ENCODE measurements around the gene PDIA6.
"Not testable (repeated sequence)": the region's sequence is repeated elsewhere in the genome, so short reads cannot be mapped to it uniquely, and the experiment has no call there.

Gene PDIA6

DNA sequence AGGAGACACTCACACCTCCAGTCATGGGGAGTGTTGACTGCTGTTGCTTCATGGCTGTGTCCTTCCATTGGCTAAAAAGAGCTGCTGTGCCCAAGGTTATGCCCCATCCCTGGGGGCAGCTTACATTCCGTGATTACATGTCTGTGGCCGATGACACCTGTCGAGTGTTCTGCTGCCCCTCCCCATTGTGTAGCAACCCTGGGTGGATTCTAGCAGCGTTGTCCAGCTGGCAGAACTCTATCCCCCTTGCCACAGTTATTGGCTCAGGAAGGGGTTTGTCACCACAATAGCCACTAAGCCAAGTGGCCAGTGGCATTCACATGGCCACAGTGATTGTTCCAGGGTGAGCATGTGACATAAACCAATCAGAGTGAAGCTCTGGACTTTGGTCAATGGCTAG is 11.6 kb upstream of the PDIA6 start:
- no peaks in the 10 kb centered on the region for H3K36me3 Mint-ChIP-seq (ENCODE audit: low read depth)
- no peak overlapping the region for H3K27ac Mint-ChIP-seq
- H3K4me3 Mint-ChIP-seq = no peak overlapping the region
- peaks cover 29% of the 10 kb centered on the region for H3K27me3 Mint-ChIP-seq
- H3K9me3 Mint-ChIP-seq = no peaks in the 10 kb centered on the region
- H3K4me1 Mint-ChIP-seq (ENCODE audit: low read depth) = no peaks in the 10 kb centered on the region

DNA sequence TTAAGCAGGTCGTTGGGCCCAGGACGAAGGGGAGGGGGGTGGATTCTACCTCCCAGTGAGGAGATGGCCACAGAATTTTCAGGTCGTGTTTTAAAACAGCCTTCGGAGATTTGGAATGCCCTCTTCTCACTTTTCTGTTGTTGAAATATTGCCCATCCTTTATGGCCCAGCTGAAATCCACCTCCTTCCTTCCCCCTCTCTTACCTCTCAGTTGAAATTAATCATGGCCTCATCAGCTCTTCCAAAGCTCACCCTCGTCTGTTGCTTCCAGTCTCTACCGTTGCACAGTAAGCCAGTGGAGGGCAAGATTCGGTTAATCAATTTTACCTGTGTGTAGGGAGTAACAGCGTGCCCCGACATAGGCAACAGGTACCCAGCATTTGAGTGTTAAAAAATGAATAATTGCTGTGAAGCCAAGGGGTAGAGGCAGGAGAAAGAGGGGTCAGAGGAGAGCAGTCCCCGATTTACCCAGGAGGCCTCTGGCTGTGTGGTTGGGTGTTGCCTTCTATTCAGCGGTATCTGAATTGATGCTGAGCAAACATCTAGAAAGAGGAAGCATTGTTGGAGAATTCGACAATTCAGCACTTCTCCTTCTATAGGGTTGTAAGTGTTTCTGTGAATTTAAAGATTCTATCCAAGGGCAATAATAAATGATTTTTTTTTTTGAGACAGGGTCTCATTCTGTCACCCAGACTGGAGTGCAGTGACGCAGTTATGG is 8.6 kb upstream of the PDIA6 start:
- Mint-ChIP-seq H3K27me3 (peaks cover 34% of the 10 kb centered on the region), H3K36me3 (ENCODE audit: low read depth) (no peaks in the 10 kb centered on the region), H3K27ac (no peak overlapping the region), H3K9me3 (no peaks in the 10 kb centered on the region), H3K4me1 (ENCODE audit: low read depth) (no peaks in the 10 kb centered on the region), H3K4me3 (no peak overlapping the region)

DNA sequence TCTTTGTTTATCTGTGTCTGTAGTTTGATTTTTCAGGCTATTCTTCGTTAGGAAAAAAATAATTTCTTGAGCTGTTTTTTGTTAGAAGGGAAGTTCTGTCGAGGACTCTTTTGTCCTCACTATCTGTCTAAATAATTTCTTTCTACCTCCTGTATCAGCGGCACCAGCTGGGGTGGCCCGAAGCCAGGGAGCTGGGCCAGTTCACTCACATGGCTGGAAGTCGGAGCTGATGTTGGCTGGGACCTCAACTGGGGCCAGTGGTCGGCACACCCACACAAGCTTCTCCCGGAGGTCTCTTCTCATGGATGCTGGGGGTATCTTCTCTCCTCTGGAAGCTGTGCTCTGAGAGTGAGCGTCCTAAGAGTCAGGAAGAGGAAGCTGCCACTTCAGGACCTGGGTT is 8.0 kb upstream of the PDIA6 start:
- Mint-ChIP-seq H3K4me1 (ENCODE audit: low read depth) (no peaks in the 10 kb centered on the region), H3K27me3 (peaks cover 30% of the 10 kb centered on the region), H3K9me3 (no peaks in the 10 kb centered on the region), H3K27ac (no peak overlapping the region), H3K36me3 (ENCODE audit: low read depth) (no peaks in the 10 kb centered on the region), H3K4me3 (no peak overlapping the region)

DNA sequence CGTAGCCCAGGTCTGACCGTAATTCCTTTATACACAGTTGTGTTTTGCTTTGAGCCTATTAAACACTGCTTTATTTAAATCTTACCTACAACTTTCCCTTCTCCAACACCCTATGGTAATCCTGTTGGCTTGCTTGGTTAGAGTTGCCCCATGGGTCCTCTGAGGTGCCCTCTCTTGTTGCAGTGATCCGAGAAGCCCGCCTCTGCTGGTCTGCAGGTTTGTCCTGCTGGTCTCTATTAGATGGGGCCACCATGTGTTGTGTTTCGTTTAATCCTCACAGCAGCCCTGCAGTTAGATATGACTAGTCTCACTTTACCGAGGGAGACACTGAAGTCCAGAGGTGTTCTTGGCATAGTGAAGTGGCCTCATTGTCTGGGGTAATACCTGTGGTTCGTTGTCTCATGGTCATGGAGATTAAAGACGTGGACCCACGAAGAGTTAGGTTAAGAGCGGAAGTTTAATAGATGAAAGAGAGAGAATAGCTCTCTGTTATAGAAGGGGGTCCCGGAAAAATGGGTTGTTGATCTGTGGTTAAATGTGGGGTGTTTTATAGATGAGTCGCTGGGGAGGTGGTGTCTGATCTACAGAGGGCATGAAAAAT is 7.2 kb upstream of the PDIA6 start:
- Mint-ChIP-seq H3K4me3 (no peak overlapping the region), H3K4me1 (ENCODE audit: low read depth) (no peaks in the 10 kb centered on the region), H3K36me3 (ENCODE audit: low read depth) (no peaks in the 10 kb centered on the region), H3K9me3 (no peaks in the 10 kb centered on the region), H3K27ac (no peak overlapping the region), H3K27me3 (peaks cover 23% of the 10 kb centered on the region)

DNA sequence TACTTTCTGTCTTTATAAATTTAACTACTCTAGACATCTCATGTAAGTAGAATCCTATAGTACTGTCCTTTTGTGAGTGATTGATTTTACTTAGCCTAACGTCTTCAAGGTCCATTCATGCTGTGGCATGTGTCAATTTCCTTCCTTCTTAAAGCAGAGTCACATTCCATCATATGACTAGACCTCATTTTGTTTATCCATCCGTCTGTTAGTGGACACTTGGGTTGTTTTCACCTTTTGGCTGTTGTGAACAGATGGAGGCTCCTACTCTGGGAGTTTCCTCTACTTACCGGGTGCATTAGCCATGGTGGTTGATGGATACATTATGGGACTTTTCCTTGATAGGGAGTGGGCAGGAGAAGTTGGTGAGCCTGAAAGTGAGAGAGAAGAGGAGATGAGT is 6.4 kb upstream of the PDIA6 start:
- Mint-ChIP-seq H3K27me3 (peaks cover 23% of the 10 kb centered on the region), H3K36me3 (ENCODE audit: low read depth) (no peaks in the 10 kb centered on the region), H3K4me1 (ENCODE audit: low read depth) (no peaks in the 10 kb centered on the region), H3K4me3 (no peak overlapping the region), H3K9me3 (no peaks in the 10 kb centered on the region), H3K27ac (no peak overlapping the region)

DNA sequence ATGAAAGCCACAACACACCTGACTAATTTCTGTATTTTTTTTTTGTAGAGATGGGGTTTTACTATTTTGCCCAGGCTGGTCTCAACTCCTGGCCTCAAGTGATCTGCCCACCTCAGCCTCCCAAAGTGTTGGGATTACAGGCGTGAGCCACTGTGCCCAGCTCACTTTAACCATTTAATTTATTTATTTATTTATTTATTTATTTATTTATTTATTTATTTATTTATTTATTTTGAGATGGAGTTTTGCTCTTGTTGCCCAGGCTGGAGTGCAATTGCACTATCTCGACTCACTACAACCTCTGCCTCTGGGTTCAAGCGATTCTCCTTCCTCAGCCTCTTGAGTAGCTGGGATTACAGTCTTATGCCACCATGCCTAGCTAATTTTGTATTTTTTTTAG is 5.7 kb upstream of the PDIA6 start:
- not testable (repeated sequence) for H3K27ac Mint-ChIP-seq; H3K9me3 Mint-ChIP-seq; H3K4me1 Mint-ChIP-seq (ENCODE audit: low read depth); H3K4me3 Mint-ChIP-seq; H3K36me3 Mint-ChIP-seq (ENCODE audit: low read depth)
- peaks cover 21% of the 10 kb centered on the region for H3K27me3 Mint-ChIP-seq

DNA sequence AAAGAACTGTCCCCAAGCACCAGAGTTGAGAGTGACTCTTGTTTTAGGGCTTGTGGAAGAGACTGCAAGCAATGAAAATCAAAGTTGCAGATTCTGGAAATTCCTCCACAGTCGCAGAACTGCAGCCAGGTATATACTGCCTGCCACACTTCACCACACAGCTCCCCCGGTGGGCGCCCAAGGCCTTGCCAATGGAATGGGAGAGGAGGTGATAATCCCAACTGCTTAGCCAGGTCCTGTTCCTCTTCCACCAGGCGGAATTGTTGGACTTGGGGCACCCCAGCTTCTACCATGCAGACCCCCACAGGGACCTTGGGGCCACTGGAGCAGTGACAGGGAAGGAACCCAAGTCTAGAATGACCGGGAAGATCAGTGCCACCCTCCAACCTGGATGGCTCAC is 4.8 kb upstream of the PDIA6 start:
- Mint-ChIP-seq H3K9me3 (no peaks in the 10 kb centered on the region), H3K36me3 (ENCODE audit: low read depth) (no peaks in the 10 kb centered on the region), H3K27ac (no peak overlapping the region), H3K4me1 (ENCODE audit: low read depth) (peaks cover 4% of the 10 kb centered on the region), H3K27me3 (peaks cover 15% of the 10 kb centered on the region), H3K4me3 (no peak overlapping the region)

DNA sequence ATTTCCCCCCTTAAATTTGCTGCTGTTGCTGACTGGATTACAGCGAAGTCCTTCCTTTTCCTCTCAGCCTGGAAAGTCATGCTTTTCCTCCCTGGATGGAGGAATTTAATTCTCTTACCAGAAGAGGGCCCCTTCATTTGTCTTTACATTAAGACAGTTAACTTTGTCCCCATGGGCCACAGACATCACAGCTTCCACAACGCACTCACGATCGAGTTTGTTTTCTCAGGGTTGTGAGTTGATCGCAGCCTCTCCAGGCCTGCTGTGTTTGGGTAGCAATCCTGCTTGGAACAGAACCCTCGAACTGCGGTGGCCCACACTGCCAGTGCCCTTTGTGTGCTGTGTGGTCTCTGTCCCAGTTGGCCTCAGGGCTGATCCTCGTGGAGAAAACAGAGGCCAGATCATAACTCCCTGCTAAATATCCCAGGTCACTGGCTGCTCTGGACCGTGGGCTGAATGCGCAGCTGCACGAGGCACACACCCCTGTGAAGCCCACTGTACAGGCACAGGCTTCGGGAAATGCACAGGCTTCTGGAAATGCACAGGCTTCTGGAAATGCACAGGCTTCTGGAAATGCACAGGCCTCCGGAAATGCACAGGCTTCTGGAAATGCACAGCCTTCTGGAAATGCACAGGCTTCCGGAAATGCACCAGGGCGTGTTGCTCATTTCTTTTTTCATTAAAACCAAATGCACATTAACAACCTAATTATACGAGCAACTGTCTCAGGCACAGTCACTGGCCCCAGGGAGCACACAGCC is 2.2 kb upstream of the PDIA6 start:
- H3K27ac Mint-ChIP-seq = no peak overlapping the region
- peaks cover 5% of the 10 kb centered on the region for H3K27me3 Mint-ChIP-seq
- peaks cover 23% of the 10 kb centered on the region for H3K4me1 Mint-ChIP-seq (ENCODE audit: low read depth)
- peak overlapping the region; percentile 35 for H3K4me3 Mint-ChIP-seq
- H3K36me3 Mint-ChIP-seq (ENCODE audit: low read depth) = peaks cover 20% of the 10 kb centered on the region
- no peaks in the 10 kb centered on the region for H3K9me3 Mint-ChIP-seq

DNA sequence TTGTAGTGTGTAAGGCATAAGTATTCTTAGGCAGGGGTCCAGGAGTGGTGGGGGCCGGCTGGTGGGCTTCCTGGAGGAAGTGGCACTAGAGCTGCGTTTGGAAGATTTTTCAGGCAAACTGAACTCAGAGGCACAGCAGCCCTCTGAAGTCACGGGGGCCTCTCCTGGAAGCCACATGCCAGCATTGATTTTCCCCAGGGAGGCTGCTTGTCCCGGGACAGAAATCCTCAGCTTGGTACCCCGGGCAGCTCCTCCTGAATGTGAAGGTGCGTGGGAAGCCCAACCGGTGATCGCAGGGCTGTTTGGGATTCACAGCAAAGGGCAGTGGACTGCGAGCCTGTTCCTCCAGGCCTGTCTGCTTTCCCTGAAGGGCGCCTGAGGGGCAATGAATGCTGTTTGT is 1.6 kb upstream of the PDIA6 start:
- H3K36me3 Mint-ChIP-seq (ENCODE audit: low read depth) = peaks cover 22% of the 10 kb centered on the region
- H3K27ac Mint-ChIP-seq = peak overlapping the region; percentile 36
- H3K4me1 Mint-ChIP-seq (ENCODE audit: low read depth) = peaks cover 27% of the 10 kb centered on the region
- peak overlapping the region; percentile 52 for H3K4me3 Mint-ChIP-seq
- peaks cover 5% of the 10 kb centered on the region for H3K27me3 Mint-ChIP-seq
- no peaks in the 10 kb centered on the region for H3K9me3 Mint-ChIP-seq

DNA sequence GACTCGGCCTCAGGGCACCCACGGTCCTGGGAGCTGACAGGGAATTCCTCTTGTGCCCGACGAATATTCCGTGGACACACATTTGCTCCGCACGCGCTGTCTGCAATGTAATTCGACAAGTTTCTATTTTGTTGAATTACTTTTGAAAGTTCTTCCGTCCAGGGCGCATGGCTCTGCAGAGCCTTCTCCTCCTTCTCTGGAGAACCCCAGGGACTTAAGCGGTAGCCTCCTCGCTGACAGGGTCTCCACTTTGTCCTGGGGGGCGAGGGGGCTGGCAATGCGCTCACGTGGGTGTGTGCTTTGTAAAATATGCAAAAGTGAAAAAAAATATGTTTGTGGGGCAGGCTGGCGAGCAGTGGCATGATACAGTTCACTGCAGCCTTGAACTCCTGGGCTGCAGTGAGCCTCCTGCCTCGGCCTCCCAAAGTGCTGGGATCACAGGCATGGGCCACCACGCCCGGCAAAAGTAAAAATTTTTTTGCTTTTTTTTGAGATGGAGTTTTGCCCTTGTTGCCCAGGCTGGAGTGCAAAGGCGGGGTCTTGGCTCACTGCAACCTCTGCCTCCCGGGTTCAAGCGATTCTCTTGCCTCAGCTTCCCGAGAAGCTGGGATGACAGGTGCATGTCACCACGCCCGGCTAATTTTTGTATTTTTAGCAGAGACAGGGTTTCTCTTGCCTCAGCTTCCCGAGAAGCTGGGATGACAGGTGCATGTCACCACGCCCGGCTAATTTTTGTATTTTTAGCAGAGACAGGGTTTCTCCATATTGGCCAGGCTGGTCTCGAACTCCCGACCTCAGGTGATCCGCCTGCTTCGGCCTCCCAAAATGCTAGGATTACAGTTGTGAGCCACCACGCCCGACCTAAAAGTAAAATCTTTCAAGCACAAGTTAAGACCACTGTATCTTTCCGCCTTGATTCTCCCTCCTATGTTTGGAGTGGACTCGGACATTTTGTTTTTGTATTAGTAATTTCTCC is 866 bp upstream of the PDIA6 start:
- not testable (repeated sequence) for H3K9me3 Mint-ChIP-seq, H3K27me3 Mint-ChIP-seq
- Mint-ChIP-seq H3K27ac (peak overlapping the region; percentile 61), H3K4me1 (ENCODE audit: low read depth) (peaks cover 32% of the 10 kb centered on the region), H3K36me3 (ENCODE audit: low read depth) (peaks cover 27% of the 10 kb centered on the region), H3K4me3 (peak overlapping the region; percentile 82)

DNA sequence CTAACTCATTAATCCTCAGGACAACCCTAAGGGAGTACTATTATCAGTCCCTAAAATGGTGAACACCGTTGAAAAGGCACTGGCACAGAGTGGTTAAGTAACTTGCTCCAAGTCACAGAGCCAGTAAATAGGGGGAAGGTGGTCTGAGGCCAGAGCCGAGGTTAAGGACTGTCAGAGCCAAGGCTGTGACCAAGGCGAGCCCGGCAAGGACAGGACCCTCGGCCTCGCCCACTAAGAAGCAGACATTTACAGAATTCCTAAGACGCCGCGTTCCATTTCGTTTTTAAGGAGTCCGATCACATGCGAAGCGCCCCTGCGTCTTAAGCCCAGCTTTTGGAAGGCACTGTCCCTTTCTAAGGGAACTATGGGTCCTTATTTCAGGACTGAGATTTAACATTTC is 1.1 kb downstream of the PDIA6 start:
- H3K27ac Mint-ChIP-seq = peak overlapping the region; percentile 97
- no peaks in the 10 kb centered on the region for H3K9me3 Mint-ChIP-seq
- H3K4me1 Mint-ChIP-seq (ENCODE audit: low read depth) = peaks cover 49% of the 10 kb centered on the region
- peak overlapping the region; percentile 93 for H3K4me3 Mint-ChIP-seq
- H3K27me3 Mint-ChIP-seq = no peaks in the 10 kb centered on the region
- peaks cover 40% of the 10 kb centered on the region for H3K36me3 Mint-ChIP-seq (ENCODE audit: low read depth)

DNA sequence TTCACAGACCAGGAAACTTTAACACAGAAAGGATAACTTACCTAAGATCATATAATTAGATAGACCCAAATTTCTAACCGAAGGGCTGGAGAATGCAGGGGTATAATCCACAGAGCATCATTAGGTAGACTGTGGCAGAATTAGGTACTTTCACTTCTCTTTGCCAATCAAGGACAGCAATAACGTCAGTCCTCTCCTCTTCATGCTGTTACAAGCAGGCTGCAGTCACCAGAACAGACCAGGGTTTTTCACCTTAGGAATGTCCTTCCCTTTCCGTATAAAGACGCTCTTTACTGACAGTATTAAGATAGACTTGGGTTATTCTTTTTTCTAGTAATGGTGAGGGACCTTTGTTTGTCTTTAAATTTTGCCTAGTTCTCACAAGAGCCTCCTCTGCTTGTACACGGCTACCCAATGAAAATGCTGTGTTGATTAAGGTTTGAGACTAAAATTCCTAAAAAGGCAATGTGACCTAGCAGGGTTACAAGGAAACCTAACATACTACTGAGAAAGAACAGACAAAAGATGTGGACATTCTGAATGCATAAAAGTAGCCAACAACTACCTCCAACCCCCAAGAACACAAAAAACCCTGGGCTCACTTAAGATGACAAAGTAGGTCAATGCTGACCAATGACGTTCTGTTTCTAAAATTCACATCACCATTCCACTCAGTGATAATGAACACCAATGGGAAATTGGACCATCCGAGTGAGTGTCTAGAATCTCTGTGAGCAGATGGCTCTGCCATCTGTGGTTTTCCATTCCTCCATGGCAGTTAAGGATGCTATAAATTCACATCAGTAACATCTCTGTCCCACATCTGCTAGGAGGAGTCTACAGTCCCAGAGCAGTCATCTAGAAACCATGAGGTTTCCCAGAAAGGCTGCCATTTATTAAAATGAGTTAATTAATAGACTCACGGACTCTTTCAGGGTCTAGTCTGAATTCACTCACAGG is 2.1 kb downstream of the PDIA6 start:
- Mint-ChIP-seq H3K27ac (peak overlapping the region; percentile 97), H3K4me3 (peak overlapping the region; percentile 93), H3K36me3 (ENCODE audit: low read depth) (peaks cover 43% of the 10 kb centered on the region)

DNA sequence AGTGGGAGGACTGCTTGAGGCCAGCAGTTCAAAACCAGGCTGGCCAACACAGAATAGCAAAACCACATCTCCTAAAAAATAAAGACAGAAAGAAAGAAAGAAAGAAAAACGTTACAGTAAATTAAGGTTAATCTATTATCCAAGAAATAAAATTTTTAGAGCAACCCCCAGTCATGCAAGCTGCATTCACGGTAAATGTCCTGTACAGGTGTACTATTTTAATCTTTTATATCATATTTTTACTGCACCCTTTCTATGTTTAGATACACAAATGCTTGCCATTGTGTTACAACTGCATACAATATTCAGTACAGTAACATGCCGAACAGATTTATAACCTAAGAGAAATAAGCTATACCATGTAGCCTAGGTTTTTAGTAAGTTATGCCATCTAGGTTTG is 6.0 kb downstream of the PDIA6 start:
- Mint-ChIP-seq H3K36me3 (ENCODE audit: low read depth) (peaks cover 57% of the 10 kb centered on the region), H3K27me3 (no peaks in the 10 kb centered on the region), H3K4me1 (ENCODE audit: low read depth) (peaks cover 51% of the 10 kb centered on the region), H3K27ac (no peak overlapping the region), H3K9me3 (no peaks in the 10 kb centered on the region), H3K4me3 (no peak overlapping the region)

More for the DNA sequence above, 2.1 kb downstream of the PDIA6 start:
- H3K9me3 Mint-ChIP-seq = no peaks in the 10 kb centered on the region
- H3K4me1 Mint-ChIP-seq (ENCODE audit: low read depth) = peaks cover 49% of the 10 kb centered on the region
- H3K27me3 Mint-ChIP-seq = no peaks in the 10 kb centered on the region

DNA sequence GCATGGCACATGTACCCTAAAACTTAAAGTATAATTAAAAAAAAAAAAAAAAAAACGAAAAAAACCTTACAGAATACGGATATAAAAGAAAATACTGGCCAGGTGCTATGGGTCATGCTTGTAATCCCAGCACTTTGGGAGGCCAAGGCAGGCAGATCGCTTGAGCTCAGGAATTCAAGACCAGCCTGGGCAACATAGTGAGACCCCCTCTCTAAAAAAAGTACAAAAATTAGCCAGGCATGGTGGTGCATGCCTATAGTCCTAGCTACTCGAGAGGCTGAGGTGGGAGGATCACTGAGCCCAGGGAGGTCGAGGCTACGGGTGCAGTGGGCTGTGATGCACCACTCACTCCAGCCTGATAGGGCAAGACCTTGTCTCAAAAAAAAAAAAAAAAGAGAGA is 6.6 kb downstream of the PDIA6 start:
- H3K9me3 Mint-ChIP-seq, H3K27me3 Mint-ChIP-seq, H3K4me3 Mint-ChIP-seq, H3K27ac Mint-ChIP-seq: not testable (repeated sequence)
- Mint-ChIP-seq H3K36me3 (ENCODE audit: low read depth) (peaks cover 56% of the 10 kb centered on the region), H3K4me1 (ENCODE audit: low read depth) (peaks cover 45% of the 10 kb centered on the region)
